Activated CD4-positive, alpha-beta memory T cell treated with anti-CD3 and anti-CD28 coated beads, Interleukin-2, amount 10 ng/mL, durations not matched to agents 7 days and 5 days (primary cell): ENCODE results near the gene NT5C. TPM values are rescaled to one million over a fixed set of nuclear protein-coding genes. Genes with fewer than 3 reads are reported as not detected.

Source experiments
- CTCF ChIA-PET: fragments of 350-600 bp; sonication (Branson Sonifier 250); formaldehyde crosslinking; loops from one replicate; lab custom pipeline; 2021; ENCODE audit warnings: antibody characterized with exemption, inconsistent platforms; lab: Charles Lee
- POLR2A ChIA-PET: fragments of 350-600 bp; sonication (Branson Sonifier 250); formaldehyde crosslinking; loops from one replicate; lab custom pipeline; 2021; ENCODE audit warnings: antibody characterized with exemption; lab: Charles Lee
- DNase-seq: peaks from one replicate; pipeline ENCODE4 v3.0.0-alpha.2; 2020
- H3K27ac Mint-ChIP-seq: one replicate; pipeline ENCODE4 v1.8.0; 2021; ENCODE audit warnings: mild to moderate bottlenecking, mixed read lengths
- H3K27me3 Mint-ChIP-seq: one replicate; pipeline ENCODE4 v1.8.0; 2021; ENCODE audit warnings: mixed read lengths
- H3K36me3 Mint-ChIP-seq: one replicate; pipeline ENCODE4 v1.8.0; 2021; ENCODE audit warnings: low read depth, mixed read lengths
- H3K4me1 Mint-ChIP-seq: one replicate; pipeline ENCODE4 v1.8.0; 2021; ENCODE audit warnings: mixed read lengths
- H3K4me3 Mint-ChIP-seq: one replicate; pipeline ENCODE4 v1.8.0; 2021; ENCODE audit warnings: mild to moderate bottlenecking, mixed read lengths
- H3K9me3 Mint-ChIP-seq: one replicate; pipeline ENCODE4 v1.8.0; 2021; ENCODE audit warnings: mixed read lengths
- total RNA-seq, 2 experiments: library from RNA; stranded (reverse); gene quantifications; one replicate each; pipeline ENCODE4 v1.2.3, GENCODE V29; 2021

Gene NT5C
- total RNA-seq, 2 experiments from 2014 or later, result 68.2 to 69.4 TPM

DNA sequence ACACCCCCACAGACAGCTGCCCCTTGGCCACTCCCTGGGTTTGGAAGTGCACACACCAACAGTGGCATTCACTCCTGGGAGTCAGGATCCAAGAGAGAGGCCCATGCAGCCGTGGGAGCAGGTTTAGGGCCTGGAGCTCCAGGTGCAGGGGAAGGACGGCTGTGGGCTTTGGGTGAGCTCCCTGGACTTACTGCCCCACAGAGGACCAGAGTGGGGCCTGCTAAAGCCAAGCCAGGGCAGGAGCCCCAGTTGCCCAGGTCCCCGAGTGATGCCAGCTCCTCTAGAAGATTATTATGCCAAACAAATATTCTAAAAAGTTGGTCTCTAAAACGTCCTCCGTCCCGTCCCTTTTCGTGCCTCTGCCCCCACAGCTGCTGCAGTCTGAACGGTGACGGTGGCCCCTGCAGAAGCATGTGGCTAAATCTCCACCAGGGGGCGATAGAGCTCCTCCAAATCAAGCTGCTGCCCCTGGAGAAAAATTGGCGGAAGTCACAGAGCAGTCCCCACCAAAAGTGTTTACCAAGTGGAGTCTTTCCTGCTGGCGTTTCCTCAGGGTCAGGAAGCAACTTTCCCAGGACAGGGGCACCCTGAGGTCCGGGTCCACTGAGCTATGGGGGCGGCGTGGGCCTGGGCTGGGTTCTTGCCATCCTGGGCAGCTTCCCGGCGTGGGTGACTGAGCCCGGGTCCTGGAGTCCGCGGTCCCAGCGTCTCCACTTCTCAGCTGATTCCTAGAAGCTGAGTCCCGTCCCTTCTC, 17.6 kb downstream of the NT5C start:
- Mint-ChIP-seq H3K36me3 (peaks cover 39% of the 10 kb centered on the region), H3K27me3 (no peaks in the 10 kb centered on the region), H3K4me1 (peaks cover 47% of the 10 kb centered on the region), H3K9me3 (no peaks in the 10 kb centered on the region), H3K4me3 (peak overlapping the region; percentile 82), H3K27ac (peak overlapping the region; percentile 84)
- DNase-seq, result peak; percentile 92
- ChIA-PET CTCF (interaction anchor here (0.5 to 9.0 kb wide), 62 partner anchors 9 to 411 kb away, joined by 3 to 158 read pairs (median 6); partner anchors contain the start of genes ATP5PD, GGA3, KCTD2 and LLGL2), POLR2A (interaction anchor here (0.6 to 4.1 kb wide), 26 partner anchors 9 to 157 kb away, joined by 3 to 65 read pairs (median 7); partner anchors contain the start of genes GGA3, JPT1, KCTD2 and MIF4GD)

- H3K36me3 Mint-ChIP-seq, result peaks cover 26% of the 10 kb centered on the region
- ChIA-PET CTCF (interaction anchor here (0.7 to 9.0 kb wide), 10 partner anchors 14 to 300 kb away, joined by 3 to 158 read pairs (median 16); partner anchors contain the start of gene NT5C), POLR2A (interaction anchor here (0.9 to 2.9 kb wide), 6 partner anchors 12 to 94 kb away, joined by 3 to 11 read pairs (median 4); partner anchors contain the start of genes ATP5PD, NT5C, NUP85 and SLC16A5)
- H3K27me3 Mint-ChIP-seq, result no peaks in the 10 kb centered on the region
- H3K27ac Mint-ChIP-seq, result peak overlapping the region; percentile 50
- H3K9me3 Mint-ChIP-seq, result no peaks in the 10 kb centered on the region
- H3K4me3 Mint-ChIP-seq, result peak overlapping the region; percentile 84
- DNase-seq, result no peak
- peaks cover 51% of the 10 kb centered on the region for H3K4me1 Mint-ChIP-seq
These were observed 19.7 kb downstream of the NT5C start for GRCh38 chr17:75111777-75112335.

- peaks cover 22% of the 10 kb centered on the region for H3K36me3 Mint-ChIP-seq
- H3K4me1 Mint-ChIP-seq, result peaks cover 47% of the 10 kb centered on the region
- no peak for DNase-seq
- peak overlapping the region; percentile 84 for H3K4me3 Mint-ChIP-seq
- no peaks in the 10 kb centered on the region for H3K9me3 Mint-ChIP-seq
- ChIA-PET POLR2A (interaction anchor here (0.6 to 2.9 kb wide), 26 partner anchors 9 to 179 kb away, joined by 3 to 11 read pairs (median 4); partner anchors contain the start of genes CDR2L, JPT1, MRPL58 and NUP85), CTCF (interaction anchor here (0.5 to 9.0 kb wide), 13 partner anchors 15 to 375 kb away, joined by 3 to 158 read pairs (median 6); partner anchors contain the start of genes MIF4GD and NT5C)
- H3K27me3 Mint-ChIP-seq, result no peaks in the 10 kb centered on the region
- peak overlapping the region; percentile 65 for H3K27ac Mint-ChIP-seq
These were observed 21.2 kb downstream of the NT5C start for GRCh38 chr17:75110234-75110937.

DNA sequence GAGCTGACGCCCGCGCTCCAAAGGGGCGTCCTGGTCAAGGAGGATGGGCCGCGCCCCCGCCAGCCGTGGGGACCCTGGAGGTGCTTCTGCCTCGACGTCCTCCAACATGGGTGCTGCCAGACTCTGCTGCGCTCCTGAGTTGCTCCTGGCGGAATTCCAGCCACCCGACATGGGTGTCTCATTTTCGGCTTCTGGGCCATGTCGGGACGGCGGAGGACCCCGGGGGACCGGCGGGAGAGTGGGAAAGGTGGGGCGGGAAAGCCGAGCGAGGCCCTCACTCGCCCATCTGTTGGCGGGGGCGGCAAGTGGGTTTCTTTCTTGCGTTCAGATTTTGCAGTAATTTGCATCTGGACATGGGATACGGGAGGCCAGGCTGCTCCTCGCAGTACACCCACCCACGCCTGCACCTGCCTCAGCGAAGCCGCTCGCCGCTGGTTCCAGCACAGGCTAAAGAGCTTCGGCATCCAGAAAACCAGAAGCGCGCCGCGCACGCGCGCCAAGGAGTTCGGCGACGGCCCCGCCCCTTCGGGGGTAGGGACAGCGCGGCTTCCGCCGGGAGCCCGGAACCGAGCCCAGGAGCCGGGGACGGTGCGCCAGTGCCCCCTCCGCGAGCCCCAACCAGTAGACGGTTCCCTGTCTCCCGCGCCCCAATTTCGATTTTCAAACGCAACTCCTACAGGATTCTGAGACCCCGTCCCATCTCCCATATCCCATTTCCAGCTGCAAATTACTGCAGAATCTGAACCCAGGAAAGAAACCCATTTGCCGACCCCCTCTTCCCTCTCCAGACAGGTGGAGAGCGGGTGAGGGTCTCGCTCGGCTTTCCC, 21.9 kb downstream of the NT5C start, which contains the start of gene ARMC7:
ARMC7 (plus strand) TSS at position 563 of the 827 bp plus-strand sequence. CDS start 320 bp downstream, outside the sequence.
- Mint-ChIP-seq H3K27me3 (no peaks in the 10 kb centered on the region), H3K9me3 (no peaks in the 10 kb centered on the region), H3K27ac (peak within 1 kb of the TSS; percentile 79), H3K4me1 (peaks cover 41% of the 10 kb centered on the region), H3K4me3 (peak within 1 kb of the TSS; percentile 84), H3K36me3 (peaks cover 18% of the 10 kb centered on the region)
- POLR2A ChIA-PET, result interaction anchor here (0.7 to 2.9 kb wide), 24 partner anchors 8 to 180 kb away, joined by 3 to 11 read pairs (median 3); partner anchors contain the start of genes CDR2L, JPT1, MRPL58 and SLC16A5
- CTCF ChIA-PET, result interaction anchor here (1.0 to 9.0 kb wide), 7 partner anchors 21 to 148 kb away, joined by 3 to 158 read pairs (median 15); partner anchors contain the start of gene NT5C
- DNase-seq, result peak; percentile 92

GRCh38 chr17:75109046-75109406, 22.5 kb downstream of the NT5C start:
- Mint-ChIP-seq H3K36me3 (peaks cover 13% of the 10 kb centered on the region), H3K4me3 (peak overlapping the region; percentile 84), H3K27ac (no peak overlapping the region), H3K9me3 (no peaks in the 10 kb centered on the region), H3K27me3 (no peaks in the 10 kb centered on the region), H3K4me1 (peaks cover 35% of the 10 kb centered on the region)
- DNase-seq, result no peak
- ChIA-PET CTCF (interaction anchor here (2.1 to 3.9 kb wide), 4 partner anchors 22 to 148 kb away, joined by 11 to 23 read pairs (median 16); partner anchors contain the start of gene NT5C), POLR2A (interaction anchor here (0.7 to 2.9 kb wide), 17 partner anchors 8 to 147 kb away, joined by 3 to 11 read pairs (median 3); partner anchors contain the start of genes JPT1, MRPL58, SLC16A5 and SUMO2)

- no peaks in the 10 kb centered on the region for H3K27me3 Mint-ChIP-seq
- H3K4me3 Mint-ChIP-seq, result peak overlapping the region; percentile 84
- no peak overlapping the region for H3K27ac Mint-ChIP-seq
- ChIA-PET CTCF (interaction anchor here (0.9 to 1.0 kb wide), 2 partner anchors 94 to 147 kb away, joined by 3 to 5 read pairs; no protein-coding TSS in a partner anchor), POLR2A (interaction anchor here (0.7 kb wide), 1 partner anchor 286 kb away, joined by 3 read pairs; no protein-coding TSS in a partner anchor)
- peaks cover 29% of the 10 kb centered on the region for H3K4me1 Mint-ChIP-seq
- peaks cover 11% of the 10 kb centered on the region for H3K36me3 Mint-ChIP-seq
- no peak for DNase-seq
- H3K9me3 Mint-ChIP-seq, result no peaks in the 10 kb centered on the region
These were observed 23.3 kb downstream of the NT5C start for GRCh38 chr17:75108193-75108592.

GRCh38 chr17:75105126-75106080, 26.1 kb downstream of the NT5C start:
- DNase-seq, result peak; percentile 41
- H3K4me1 Mint-ChIP-seq, result peaks cover 15% of the 10 kb centered on the region
- H3K4me3 Mint-ChIP-seq, result no peak overlapping the region
- ChIA-PET POLR2A (interaction anchor here (1.0 to 2.2 kb wide), 3 partner anchors 9 to 92 kb away, joined by 3 to 10 read pairs (median 6); partner anchors contain the start of genes ATP5PD and KCTD2), CTCF (interaction anchor here (0.6 to 4.0 kb wide), 14 partner anchors 9 to 199 kb away, joined by 3 to 26 read pairs (median 4); partner anchors contain the start of genes MIF4GD, MRPL58 and SLC16A5)
- no peaks in the 10 kb centered on the region for H3K36me3 Mint-ChIP-seq
- no peaks in the 10 kb centered on the region for H3K9me3 Mint-ChIP-seq
- no peaks in the 10 kb centered on the region for H3K27me3 Mint-ChIP-seq
- H3K27ac Mint-ChIP-seq, result no peak overlapping the region

- H3K36me3 Mint-ChIP-seq, result no peaks in the 10 kb centered on the region
- DNase-seq, result no peak
- no peaks in the 10 kb centered on the region for H3K9me3 Mint-ChIP-seq
- H3K4me3 Mint-ChIP-seq, result no peak overlapping the region
- ChIA-PET CTCF (interaction anchor here (0.6 to 4.0 kb wide), 10 partner anchors 8 to 167 kb away, joined by 3 to 26 read pairs (median 4); partner anchors contain the start of genes MIF4GD and MRPL58), POLR2A (interaction anchor here (2.2 kb wide), 1 partner anchor 10 kb away, joined by 10 read pairs; no protein-coding TSS in a partner anchor)
- H3K27ac Mint-ChIP-seq, result no peak overlapping the region
- peaks cover 11% of the 10 kb centered on the region for H3K4me1 Mint-ChIP-seq
- no peaks in the 10 kb centered on the region for H3K27me3 Mint-ChIP-seq
These were observed 27.7 kb downstream of the NT5C start for GRCh38 chr17:75103601-75104554.

DNA sequence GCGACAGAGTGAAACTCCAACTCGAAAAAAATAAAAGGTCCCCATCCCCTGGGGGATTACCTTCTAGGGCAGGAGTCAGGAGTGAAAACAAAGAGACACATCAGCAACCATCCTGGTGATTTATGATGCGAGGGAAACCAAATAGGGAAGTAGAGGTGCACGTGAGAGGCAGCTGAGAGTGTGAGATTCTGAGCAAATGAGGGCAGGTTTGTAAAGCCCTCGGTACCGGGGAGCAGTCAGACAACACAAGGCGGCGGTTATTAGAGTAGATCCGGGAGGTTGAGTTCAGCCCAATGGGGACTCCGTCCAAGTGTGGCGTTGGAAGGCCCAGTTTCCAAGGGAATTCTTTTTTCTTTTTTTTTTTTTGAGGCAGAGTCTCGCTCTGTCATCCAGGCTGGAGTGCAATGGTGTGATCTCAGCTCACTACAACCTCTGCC, 29.1 kb downstream of the NT5C start:
- Mint-ChIP-seq H3K27ac (no peak overlapping the region), H3K27me3 (no peaks in the 10 kb centered on the region), H3K36me3 (no peaks in the 10 kb centered on the region), H3K9me3 (no peaks in the 10 kb centered on the region), H3K4me3 (no peak overlapping the region), H3K4me1 (peaks cover 4% of the 10 kb centered on the region)
- no peak for DNase-seq
- POLR2A ChIA-PET, result interaction anchor here (0.6 to 2.0 kb wide), 2 partner anchors 7 to 36 kb away, joined by 3 to 7 read pairs; partner anchors contain the start of gene ARMC7
- CTCF ChIA-PET, result interaction anchor here (1.1 to 2.1 kb wide), 3 partner anchors 12 to 141 kb away, joined by 3 to 7 read pairs (median 3); no protein-coding TSS in a partner anchor
